DMS53 treated with DMSO at 0.1 percent for 48 hours (cell line): ENCODE results near the gene PAX5.

ENCODE experiments used
- DNase-seq: peaks from one replicate; lab custom pipeline; 2025; ENCODE audit not compliant: unreplicated experiment; lab: John Stamatoyannopoulos, UW

Gene PAX5

DNA sequence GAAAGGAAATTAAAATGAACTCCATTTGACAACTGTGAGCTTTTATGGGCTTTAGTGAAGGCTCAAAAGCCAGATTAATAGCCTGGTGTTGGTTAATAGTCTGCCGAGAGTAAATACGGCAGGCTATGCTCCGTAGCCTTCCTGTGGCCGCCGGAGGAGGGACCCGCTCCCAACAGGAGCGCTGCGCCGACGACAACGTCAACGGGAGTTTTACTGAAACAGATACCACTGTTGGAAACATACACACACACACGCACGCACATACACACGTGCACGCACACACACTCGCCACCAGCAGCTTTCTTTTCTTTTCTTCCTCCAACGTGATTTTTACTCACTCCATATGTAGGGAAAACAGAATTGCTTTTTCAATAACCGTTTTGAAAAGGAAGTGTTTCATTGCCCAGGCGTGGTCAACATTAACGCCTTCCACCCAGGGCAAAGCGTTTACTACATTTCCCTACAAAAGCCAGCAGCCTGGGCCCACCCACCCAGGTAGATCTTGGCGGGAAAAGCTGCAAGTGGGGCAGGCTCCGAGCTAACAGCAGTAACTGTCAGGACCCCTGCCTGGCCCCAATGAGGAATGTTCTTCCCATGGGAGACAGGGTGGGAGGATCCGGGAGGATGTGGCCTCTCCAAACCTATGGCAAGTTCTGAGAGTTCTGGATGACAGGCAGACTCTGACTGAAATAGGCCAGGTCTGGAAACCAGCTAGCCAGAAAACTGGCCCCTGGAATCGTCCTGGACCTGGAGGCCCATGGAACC is 72.3 kb downstream of the PAX5 start:
- DNase-seq: no peak

GRCh38 chr9:36961051-36961450 is 73.0 kb downstream of the PAX5 start:
- no peak for DNase-seq

DNA sequence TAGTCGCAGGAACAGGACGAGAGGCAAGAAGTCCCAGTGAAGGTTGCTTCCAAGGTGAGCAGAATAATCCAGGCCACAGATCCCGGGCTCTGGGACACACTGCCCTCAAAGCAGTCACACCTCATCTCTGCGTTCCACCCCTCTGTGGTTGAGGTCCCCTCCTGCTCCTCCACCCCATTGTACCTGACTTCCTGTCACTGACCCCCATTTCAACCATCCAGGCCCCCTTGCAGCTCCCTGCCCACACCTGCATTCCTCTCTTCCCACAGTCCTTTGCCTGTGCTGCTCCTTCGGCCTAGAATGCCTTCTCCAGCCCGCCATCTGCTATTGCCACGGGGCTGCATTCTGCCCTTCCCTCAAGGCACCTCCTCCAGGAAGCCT is 73.5 kb downstream of the PAX5 start:
- no peak for DNase-seq

DNA sequence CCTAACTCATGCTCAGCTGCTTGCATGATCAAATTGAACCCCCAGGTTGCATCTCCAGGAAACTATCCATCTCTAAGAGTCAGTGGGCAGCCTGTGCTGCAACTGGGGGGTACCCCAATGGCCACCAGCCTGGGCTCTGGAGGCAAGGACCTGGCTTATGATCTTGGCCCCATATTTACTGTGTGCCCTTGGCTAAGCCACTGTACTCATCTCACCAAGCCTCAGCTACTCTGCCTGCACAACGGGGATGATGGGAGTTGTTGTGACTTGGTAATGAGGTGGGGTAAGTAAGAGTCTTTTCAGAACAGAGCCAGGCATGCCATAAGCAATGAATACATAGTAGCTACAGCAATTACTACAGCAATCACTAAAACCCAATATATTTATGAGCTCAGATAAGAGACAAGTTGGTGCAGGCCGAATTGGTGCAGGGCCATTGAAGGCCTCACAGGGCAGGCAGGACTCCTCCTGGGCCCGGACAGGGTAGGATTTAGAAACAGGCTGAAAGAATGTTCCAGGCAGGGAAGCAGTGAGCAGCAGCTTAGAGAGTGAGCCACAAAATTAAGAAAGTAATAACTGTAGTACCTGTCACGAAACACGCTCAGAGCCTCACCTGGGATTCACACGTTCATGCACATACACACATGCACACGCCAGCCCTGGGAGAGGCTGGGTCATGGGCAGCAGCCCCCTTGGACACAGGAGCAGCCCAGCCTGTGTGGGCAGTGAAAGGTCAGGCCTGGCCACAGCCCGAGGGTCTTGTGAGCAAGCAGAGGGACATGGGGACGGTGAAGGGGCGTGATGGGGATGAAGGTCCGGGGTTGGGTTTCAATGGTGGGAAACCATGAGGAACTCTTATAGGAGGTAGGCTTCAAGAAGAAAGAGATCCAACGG is 74.1 kb downstream of the PAX5 start:
- DNase-seq: no peak

DNA sequence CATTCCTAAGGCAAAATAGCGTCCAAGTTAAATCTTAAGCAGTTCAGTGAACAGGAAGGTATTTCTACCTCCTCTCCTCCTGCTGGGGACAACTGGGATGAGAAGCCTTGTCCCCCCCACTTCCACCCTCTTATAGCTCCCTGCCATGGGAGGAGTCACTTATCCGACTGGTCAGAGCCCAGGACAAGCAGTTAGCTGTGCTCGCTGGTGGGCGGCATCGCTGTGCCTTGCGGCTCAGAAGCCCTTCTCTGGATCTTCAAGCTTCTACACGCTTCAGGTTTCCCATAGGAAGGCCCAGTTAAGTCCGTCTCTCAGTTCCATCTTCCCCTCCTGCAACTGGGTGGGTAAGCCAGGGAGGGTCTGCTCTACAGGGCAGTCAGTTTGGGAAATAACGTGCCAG is 77.2 kb downstream of the PAX5 start:
- no peak for DNase-seq

DNA sequence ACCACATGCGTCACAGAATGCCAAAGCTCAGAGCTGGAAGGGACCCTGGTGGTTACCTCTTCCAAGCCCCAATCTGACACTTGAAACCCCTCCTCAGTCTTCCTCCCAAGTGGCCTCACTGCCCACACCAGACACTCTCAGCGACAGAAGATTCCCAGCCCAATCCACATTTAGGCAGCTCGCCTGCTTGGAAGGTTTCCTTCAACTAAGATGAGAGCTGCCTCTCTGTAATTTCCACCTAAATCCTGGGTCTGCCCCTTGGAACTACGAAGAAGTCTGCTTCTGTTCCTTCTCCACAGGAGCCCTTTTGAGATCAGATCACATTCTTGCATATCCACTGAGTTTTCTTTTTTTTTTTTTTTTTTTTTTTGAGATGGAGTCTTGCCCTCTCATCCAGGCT is 83.7 kb downstream of the PAX5 start:
- DNase-seq: no peak

DNA sequence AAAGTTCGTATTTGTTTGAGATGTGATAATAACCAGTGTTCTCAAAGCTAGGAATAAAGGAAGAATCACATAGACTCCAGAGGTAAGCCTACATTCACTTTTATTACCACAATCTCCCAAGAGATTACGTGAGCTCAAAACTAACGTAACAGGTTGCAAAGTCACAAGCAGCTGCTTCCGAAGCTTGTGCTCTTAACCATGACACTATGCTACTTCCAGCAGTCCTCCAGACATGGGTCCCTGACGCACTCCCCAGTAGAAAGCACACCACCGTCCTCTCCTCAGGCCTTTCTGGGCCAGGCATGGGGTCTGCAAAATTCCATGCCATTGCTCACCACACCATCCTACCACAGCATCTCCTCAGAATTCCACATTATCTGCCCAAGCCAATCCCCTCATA is 84.6 kb downstream of the PAX5 start:
- no peak for DNase-seq

DNA sequence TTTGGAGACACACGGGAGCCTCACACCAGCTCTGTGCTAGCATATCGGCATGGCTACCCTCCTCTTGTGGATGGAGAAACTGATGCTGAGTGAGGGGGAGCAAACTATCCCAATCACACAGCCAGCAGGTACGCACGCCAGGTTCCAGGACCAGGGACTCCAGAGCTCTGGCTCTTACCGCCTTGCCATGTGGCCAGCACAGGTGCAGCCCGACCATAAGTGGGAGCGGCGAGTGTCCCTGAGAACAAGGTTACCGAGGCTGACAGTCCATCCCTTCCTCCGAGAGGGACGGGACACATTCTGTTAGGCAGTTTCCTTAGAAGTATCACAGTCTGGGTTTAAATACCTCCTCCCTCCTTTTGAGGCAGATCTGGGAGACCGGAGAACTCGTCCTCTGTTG is 86.0 kb downstream of the PAX5 start:
- no peak for DNase-seq

DNA sequence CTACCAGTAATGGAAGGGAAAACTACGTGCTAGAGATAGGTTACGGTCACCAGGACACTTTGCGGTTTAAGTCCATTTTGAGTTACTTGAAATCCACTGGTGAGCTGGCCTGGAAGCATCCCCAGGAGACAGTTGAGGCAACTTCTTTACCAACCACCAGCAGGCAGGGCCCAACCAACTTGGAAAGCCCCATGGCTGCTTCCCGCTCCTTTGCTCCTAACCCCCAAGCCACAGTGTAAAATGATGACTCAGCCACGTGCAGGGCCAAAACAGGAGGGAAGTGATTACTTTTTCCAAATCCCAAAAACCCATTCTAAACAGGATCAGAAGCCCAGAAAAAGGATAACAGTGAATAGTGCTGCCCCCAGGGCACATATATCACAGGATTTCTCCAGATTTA is 87.4 kb downstream of the PAX5 start:
- DNase-seq: no peak

DNA sequence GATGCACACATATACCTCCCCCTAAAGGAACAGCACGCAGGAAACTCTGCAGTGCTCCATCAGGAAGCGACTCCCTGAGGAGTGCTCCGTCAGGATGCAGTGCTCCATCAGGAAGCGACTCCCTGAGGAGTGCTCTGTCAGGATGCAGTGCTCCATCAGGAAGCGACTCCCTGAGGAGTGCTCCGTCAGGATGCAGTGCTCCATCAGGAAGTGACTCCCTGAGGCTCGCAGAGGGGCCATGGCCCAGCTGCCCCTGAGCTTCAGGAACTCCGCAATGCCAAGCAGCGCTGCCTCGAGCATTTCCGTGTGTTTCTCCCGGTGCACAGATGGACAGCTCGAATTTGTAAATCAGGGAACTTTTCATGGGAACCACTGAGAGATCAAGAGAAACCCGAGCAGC is 88.1 kb downstream of the PAX5 start:
- DNase-seq: no peak

DNA sequence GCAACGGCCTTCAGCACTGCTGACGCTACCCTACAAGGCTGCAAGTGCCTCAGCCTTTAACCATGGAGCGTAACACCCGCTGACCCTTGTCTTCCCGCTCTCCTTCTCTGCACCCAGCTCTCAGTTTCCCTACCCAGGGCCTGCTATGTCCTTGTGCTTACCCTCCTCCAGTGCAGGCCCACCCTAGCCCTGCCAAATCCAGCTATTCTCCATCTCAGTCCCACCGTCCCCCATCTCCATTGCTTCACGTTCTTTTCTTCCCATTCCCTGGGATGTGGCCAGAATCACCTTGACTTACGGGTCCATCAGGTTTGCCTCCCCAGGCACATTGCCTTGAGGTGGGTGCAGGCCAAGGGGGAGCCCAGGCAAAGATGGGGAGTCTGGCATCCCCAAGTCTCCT is 91.2 kb downstream of the PAX5 start:
- DNase-seq: no peak

GRCh38 chr9:36941441-36941840 is 92.6 kb downstream of the PAX5 start:
- no peak for DNase-seq

- DNase-seq: no peak
Measured at GRCh38 chr9:36940881-36941280, 93.2 kb downstream of the PAX5 start.

GRCh38 chr9:36940500-36940853 is 93.6 kb downstream of the PAX5 start:
- no peak for DNase-seq

DNA sequence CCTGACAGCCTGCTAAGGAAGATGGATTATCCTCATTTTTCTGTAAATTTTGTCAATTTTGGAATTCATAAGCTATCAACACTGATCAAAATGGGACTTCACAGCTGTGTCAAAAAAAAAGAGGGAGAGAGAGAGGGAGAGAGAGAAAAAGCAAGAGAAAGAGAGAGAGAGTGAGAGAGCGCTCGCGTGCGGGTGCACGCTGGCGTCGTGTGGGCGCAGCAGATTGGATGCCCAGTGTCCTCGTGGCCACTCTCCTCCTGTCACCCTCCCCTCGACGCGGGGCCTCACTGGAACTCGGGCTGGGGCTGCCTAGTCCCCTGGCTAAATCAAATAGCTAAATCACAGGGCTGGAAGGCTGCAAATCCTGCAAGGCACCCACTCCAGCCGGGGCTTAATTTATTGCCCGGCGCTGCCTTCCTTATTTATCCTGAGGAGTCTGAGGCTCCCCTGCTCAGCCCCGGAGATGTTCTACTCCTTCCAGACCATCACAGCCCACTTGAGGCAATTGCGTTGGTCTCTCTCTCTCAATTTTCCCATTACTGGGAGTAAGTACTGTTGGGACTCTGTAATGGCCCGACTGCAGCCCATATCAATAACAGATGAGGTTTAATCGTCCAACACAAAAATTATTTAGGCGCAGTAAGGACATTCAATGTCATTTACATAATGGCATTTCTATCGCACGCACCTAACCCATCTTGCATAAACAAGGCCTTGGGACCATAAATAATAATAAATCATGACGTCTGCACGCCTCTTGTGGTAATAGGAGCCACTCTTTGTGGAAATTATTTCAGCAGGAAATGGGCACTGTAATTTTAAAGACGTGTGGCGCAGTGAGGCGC is 94.2 kb downstream of the PAX5 start:
- DNase-seq: no peak

- no peak for DNase-seq
Measured at GRCh38 chr9:36939214-36939613, 94.9 kb downstream of the PAX5 start.

GRCh38 chr9:36938617-36939016 is 95.5 kb downstream of the PAX5 start:
- no peak for DNase-seq

DNA sequence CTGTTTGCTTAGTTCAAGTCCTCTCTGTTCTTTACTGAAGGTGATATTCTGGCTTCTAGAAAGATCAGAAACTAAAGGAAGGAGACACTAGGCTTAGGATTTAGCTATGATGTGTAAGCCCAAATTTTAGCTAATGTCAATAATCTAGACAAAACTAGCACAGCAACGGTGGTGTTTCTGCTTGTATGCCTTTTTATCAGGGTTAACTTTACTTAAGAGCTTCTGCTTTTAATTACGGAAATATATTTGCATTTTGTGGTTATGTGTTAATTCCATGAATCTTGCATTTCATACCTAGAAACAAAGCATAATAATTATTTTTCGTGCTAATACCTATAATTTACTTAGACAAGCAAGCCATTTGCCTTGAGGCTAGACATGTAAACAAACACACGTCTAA is 96.1 kb downstream of the PAX5 start:
- DNase-seq: no peak

- no peak for DNase-seq
Measured at GRCh38 chr9:36937346-36937745, 96.7 kb downstream of the PAX5 start.

DNA sequence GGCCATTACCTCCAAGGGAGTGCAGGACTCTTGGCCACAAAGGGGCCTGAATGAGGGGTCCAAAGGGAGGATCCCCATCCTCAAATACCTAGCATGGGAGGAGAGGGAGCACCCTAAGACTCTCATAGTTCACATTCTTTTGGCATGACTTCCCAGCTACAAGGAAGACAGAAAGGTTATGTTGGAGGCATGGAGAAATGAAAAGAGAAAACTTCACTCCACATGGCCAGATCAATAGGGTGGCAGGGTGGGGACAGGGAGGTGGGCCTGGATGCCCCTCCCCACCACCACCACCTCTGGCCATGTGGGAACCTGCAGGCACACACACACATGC is 97.6 kb downstream of the PAX5 start:
- DNase-seq: no peak

GRCh38 chr9:36935768-36936497 is 98.1 kb downstream of the PAX5 start:
- no peak for DNase-seq
